Right lobe of liver (tissue), 4 donors: ENCODE data around the gene XRCC3.

ENCODE experiments used
- POLR2A ChIP-seq: fragments of 450-650 bp; IDR thresholded peaks from one replicate; pipeline ENCODE4 v1.6.1; 2017; ENCODE audit warnings: antibody characterized with exemption, mild to moderate bottlenecking
- TF ChIP-seq, protein P1 (sequence below), 4 donors: fragments of 200-600 bp in 3 of 4; fragments of 450-650 bp in 1 of 4; IDR thresholded peaks; one replicate each; pipeline versions ENCODE4 v1.5.1 to v1.8.0; 2016 to 2022; ENCODE audit warnings: antibody characterized with exemption in 4 of 4, mild to moderate bottlenecking in 2 of 4
- donor health status: DM: no; HTN: no; CAD: no.
- donor health status: DM: no; HTN: no; CAD: no.
- donor health status: DM: no; HTN: yes; CAD: no.

- TF ChIP-seq POLR2A, result no peak
- TF ChIP-seq, protein P1, sequence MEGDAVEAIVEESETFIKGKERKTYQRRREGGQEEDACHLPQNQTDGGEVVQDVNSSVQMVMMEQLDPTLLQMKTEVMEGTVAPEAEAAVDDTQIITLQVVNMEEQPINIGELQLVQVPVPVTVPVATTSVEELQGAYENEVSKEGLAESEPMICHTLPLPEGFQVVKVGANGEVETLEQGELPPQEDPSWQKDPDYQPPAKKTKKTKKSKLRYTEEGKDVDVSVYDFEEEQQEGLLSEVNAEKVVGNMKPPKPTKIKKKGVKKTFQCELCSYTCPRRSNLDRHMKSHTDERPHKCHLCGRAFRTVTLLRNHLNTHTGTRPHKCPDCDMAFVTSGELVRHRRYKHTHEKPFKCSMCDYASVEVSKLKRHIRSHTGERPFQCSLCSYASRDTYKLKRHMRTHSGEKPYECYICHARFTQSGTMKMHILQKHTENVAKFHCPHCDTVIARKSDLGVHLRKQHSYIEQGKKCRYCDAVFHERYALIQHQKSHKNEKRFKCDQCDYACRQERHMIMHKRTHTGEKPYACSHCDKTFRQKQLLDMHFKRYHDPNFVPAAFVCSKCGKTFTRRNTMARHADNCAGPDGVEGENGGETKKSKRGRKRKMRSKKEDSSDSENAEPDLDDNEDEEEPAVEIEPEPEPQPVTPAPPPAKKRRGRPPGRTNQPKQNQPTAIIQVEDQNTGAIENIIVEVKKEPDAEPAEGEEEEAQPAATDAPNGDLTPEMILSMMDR (IDR thresholded peaks at IDR 0.05), result no peak
These were observed 18.4 kb upstream of the XRCC3 start for GRCh38 chr14:103733651-103734050.
